Hepatocyte (in vitro differentiated cells): ENCODE measurements around the gene TGFB1. TPM values are rescaled to one million over a fixed set of nuclear protein-coding genes. Genes with fewer than 3 reads are reported as not detected.
A peak's percentile ranks its signal among the peaks of the same experiment; 100 is the strongest.

Experiments used
- DNase-seq: peaks from one replicate; pipeline ENCODE4 v3.0.0-alpha.2; 2016; ENCODE audit warnings: low spot score
- H2AFZ ChIP-seq: fragments of 200-600 bp; sonication (generic); 2 replicates; pipeline ENCODE4 v1.6.0; 2016; ENCODE audit warnings: antibody characterized with exemption, mild to moderate bottlenecking
- H3K27ac ChIP-seq: fragments of 200-600 bp; sonication (generic); 2 replicates; pipeline ENCODE4 v1.5.1; 2016; ENCODE audit warnings: mild to moderate bottlenecking
- H3K27me3 ChIP-seq: fragments of 200-600 bp; sonication (generic); 2 replicates; pipeline ENCODE4 v1.6.1; 2016
- H3K36me3 ChIP-seq: fragments of 200-600 bp; sonication (generic); replicated peaks from 2 replicates; pipeline ENCODE4 v1.5.1; 2016; ENCODE audit warnings: low read depth; ENCODE audit not compliant: insufficient read depth
- H3K4me1 ChIP-seq: fragments of 200-600 bp; sonication (generic); 2 replicates; pipeline ENCODE4 v1.5.1; 2016; ENCODE audit warnings: mild to moderate bottlenecking, moderate library complexity; ENCODE audit not compliant: insufficient read depth
- H3K4me2 ChIP-seq: fragments of 200-600 bp; sonication (generic); 2 replicates; pipeline ENCODE4 v1.6.0; 2016
- H3K4me3 ChIP-seq: fragments of 200-600 bp; sonication (generic); 2 replicates; pipeline ENCODE4 v1.5.1; 2016; ENCODE audit warnings: mild to moderate bottlenecking
- H3K79me2 ChIP-seq: fragments of 200-600 bp; sonication (generic); 2 replicates; pipeline ENCODE4 v1.6.0; 2017; ENCODE audit warnings: mild to moderate bottlenecking
- H3K9me2 ChIP-seq: fragments of 200-600 bp; sonication (generic); replicated peaks from 2 replicates; pipeline ENCODE4 v1.6.0; 2017; ENCODE audit warnings: mild to moderate bottlenecking; ENCODE audit not compliant: insufficient read depth
- H3K9me3 ChIP-seq: fragments of 200-600 bp; sonication (generic); 2 replicates; pipeline ENCODE4 v1.5.1; 2016; ENCODE audit warnings: low read depth, mild to moderate bottlenecking
- H4K20me1 ChIP-seq: fragments of 200-600 bp; sonication (generic); 2 replicates; pipeline ENCODE4 v1.6.0; 2016; ENCODE audit warnings: mild to moderate bottlenecking; ENCODE audit not compliant: insufficient read depth, poor library complexity, severe bottlenecking
- EZH2 ChIP-seq: fragments of 200-600 bp; sonication (generic); IDR thresholded peaks from 2 replicates; pipeline ENCODE4 v1.6.1; 2016; ENCODE audit warnings: antibody characterized with exemption, mild to moderate bottlenecking, borderline replicate concordance
- EZH2phosphoT487 ChIP-seq: fragments of 200-600 bp; sonication (generic); IDR thresholded peaks from one replicate; pipeline ENCODE4 v1.6.1; 2018; ENCODE audit warnings: antibody characterized with exemption, mild to moderate bottlenecking, low read depth, moderate library complexity; ENCODE audit not compliant: unreplicated experiment, severe bottlenecking
- WGBS: methylation state at CpG from one replicate; pipeline ENCODE4 v1.1.6; 2016; ENCODE audit warnings: low lambda C conversion rate; ENCODE audit errors: missing lambda C conversion rate; 5-methylcytosine and 5-hydroxymethylcytosine counted together
- polyA plus RNA-seq: library from polyadenylated mRNA; unstranded; fragments of >200 nt; fragmentation: Nextera tagmentation; extraction: Ambion mirVana; gene quantifications from 2 replicates; pipeline ENCODE4 v1.2.1, GENCODE V29; 2016
- total RNA-seq: library from RNA; depleted of rRNA; stranded (reverse); fragments of >200 nt; gene quantifications from 2 replicates; pipeline ENCODE4 v1.2.3, GENCODE V29; 2014
- TF ChIP-seq, protein P1 (sequence below): fragments of 200-600 bp; sonication (generic); IDR thresholded peaks from 2 replicates; pipeline ENCODE4 v1.5.1; 2016; ENCODE audit warnings: antibody characterized with exemption, mild to moderate bottlenecking; ENCODE audit not compliant: poor library complexity

TGFB1 gene
- total and polyA plus RNA-seq, 2 experiments from 2014 or later, result 17.1 to 122 TPM

DNA sequence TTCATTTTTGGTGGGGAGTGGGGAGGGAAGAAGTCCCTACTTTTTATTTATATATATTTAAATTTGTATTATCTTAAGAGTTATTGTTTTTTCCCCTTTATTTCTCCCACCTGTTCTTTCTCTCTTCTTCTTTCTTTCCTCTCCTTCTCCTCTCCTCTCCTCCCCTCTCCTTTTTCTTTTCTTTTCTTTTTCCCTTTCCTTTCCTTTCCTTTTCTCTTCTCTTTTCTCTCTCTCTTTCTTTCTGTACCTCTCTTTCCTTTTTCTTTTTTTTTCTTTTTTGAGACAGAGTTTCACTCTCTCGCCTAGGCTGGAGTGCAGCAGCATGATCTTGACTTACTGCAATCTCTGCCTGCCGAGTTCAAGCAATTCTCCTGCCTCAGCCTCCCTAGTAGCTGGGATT lies 45.8 kb upstream of the TGFB1 start:
- Histone ChIP-seq H3K27me3 (no peaks in the 10 kb centered on the region), H3K79me2 (peaks cover 31% of the 10 kb centered on the region), H3K4me3 (no peak overlapping the region), H3K9me3 (no peaks in the 10 kb centered on the region), H3K4me1 (peaks cover 3% of the 10 kb centered on the region), H3K4me2 (no peak overlapping the region), H3K9me2 (no peaks in the 10 kb centered on the region), H4K20me1 (no peaks in the 10 kb centered on the region), H3K36me3 (no peaks in the 10 kb centered on the region), H2AFZ (no peak overlapping the region), H3K27ac (no peak overlapping the region)
- DNase-seq, result no peak
- no peak for TF ChIP-seq EZH2phosphoT487
- TF ChIP-seq EZH2, result no peak
- TF ChIP-seq, protein P1, sequence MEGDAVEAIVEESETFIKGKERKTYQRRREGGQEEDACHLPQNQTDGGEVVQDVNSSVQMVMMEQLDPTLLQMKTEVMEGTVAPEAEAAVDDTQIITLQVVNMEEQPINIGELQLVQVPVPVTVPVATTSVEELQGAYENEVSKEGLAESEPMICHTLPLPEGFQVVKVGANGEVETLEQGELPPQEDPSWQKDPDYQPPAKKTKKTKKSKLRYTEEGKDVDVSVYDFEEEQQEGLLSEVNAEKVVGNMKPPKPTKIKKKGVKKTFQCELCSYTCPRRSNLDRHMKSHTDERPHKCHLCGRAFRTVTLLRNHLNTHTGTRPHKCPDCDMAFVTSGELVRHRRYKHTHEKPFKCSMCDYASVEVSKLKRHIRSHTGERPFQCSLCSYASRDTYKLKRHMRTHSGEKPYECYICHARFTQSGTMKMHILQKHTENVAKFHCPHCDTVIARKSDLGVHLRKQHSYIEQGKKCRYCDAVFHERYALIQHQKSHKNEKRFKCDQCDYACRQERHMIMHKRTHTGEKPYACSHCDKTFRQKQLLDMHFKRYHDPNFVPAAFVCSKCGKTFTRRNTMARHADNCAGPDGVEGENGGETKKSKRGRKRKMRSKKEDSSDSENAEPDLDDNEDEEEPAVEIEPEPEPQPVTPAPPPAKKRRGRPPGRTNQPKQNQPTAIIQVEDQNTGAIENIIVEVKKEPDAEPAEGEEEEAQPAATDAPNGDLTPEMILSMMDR, result no peak
- 98% methylated on average over 2 of the region's 2 CpGs for WGBS

DNA sequence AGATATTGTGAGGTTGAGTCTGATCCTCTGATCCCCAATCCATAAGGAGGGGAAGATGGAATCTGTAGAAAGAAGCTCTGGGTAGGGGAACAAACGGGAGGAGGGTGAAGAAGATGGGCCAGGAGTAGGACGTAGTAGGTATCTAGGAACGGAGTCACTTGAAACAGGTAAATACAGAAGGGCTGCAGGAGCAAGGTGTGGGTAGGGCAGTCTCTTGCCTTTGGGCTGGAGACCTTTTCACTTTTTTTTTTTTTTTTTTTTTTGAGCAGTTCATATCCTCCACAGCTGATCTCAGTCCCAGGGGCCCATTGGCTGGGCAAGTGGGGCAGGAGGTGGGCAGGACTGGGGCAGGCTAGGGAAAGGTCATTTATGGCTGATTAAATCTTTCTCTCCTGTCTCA lies 45.4 kb upstream of the TGFB1 start:
- 87% methylated on average over 3 of the region's 3 CpGs for WGBS
- Histone ChIP-seq H4K20me1 (no peaks in the 10 kb centered on the region), H3K9me3 (no peaks in the 10 kb centered on the region), H3K4me3 (no peak overlapping the region), H3K9me2 (no peaks in the 10 kb centered on the region), H3K4me1 (peaks cover 3% of the 10 kb centered on the region), H2AFZ (no peak overlapping the region), H3K79me2 (peaks cover 31% of the 10 kb centered on the region), H3K4me2 (peak overlapping the region; percentile 94), H3K27me3 (no peaks in the 10 kb centered on the region), H3K27ac (no peak overlapping the region), H3K36me3 (no peaks in the 10 kb centered on the region)
- TF ChIP-seq, protein P1, result no peak
- TF ChIP-seq EZH2 (no peak), EZH2phosphoT487 (no peak)
- DNase-seq, result no peak

GRCh38 chr19:41398598-41398997 lies 44.9 kb upstream of the TGFB1 start:
- TF ChIP-seq EZH2phosphoT487 (no peak), EZH2 (no peak)
- TF ChIP-seq, protein P1, result no peak

GRCh38 chr19:41398050-41398418 lies 44.3 kb upstream of the TGFB1 start:
- Histone ChIP-seq H3K79me2 (peaks cover 31% of the 10 kb centered on the region), H3K4me3 (peak overlapping the region; percentile 48), H3K9me2 (no peaks in the 10 kb centered on the region), H3K36me3 (no peaks in the 10 kb centered on the region), H3K9me3 (no peaks in the 10 kb centered on the region), H3K27me3 (no peaks in the 10 kb centered on the region), H4K20me1 (no peaks in the 10 kb centered on the region), H2AFZ (peak overlapping the region; percentile 2), H3K27ac (peak overlapping the region; percentile 89), H3K4me2 (peak overlapping the region; percentile 94), H3K4me1 (peaks cover 3% of the 10 kb centered on the region)
- DNase-seq, result no peak
- WGBS, result 2% methylated on average over 5 of the region's 5 CpGs
- TF ChIP-seq, protein P1, result no peak
- TF ChIP-seq EZH2phosphoT487, result no peak
- no peak for TF ChIP-seq EZH2

More at GRCh38 chr19:41398598-41398997, 44.9 kb upstream of the TGFB1 start:
- no peaks in the 10 kb centered on the region for H3K9me2 ChIP-seq
- H3K9me3 ChIP-seq, result no peaks in the 10 kb centered on the region
- H3K79me2 ChIP-seq, result peaks cover 31% of the 10 kb centered on the region
- H3K4me3 ChIP-seq, result peak overlapping the region; percentile 48
- H3K27me3 ChIP-seq, result no peaks in the 10 kb centered on the region
- H4K20me1 ChIP-seq, result no peaks in the 10 kb centered on the region
- no peaks in the 10 kb centered on the region for H3K36me3 ChIP-seq
- no peak for DNase-seq
- peak overlapping the region; percentile 89 for H3K27ac ChIP-seq
- peaks cover 3% of the 10 kb centered on the region for H3K4me1 ChIP-seq
- peak overlapping the region; percentile 94 for H3K4me2 ChIP-seq
- WGBS, result 76% methylated on average over 3 of the region's 3 CpGs
- no peak overlapping the region for H2AFZ ChIP-seq
